ENCODE measurements around the gene OR4D1. TPM values are rescaled to one million over a fixed set of nuclear protein-coding genes. Genes with fewer than 3 reads are reported as not detected.

Gene OR4D1
- total RNA-seq, 1 experiment from 2014 or later, result 0.03 TPM

DNA sequence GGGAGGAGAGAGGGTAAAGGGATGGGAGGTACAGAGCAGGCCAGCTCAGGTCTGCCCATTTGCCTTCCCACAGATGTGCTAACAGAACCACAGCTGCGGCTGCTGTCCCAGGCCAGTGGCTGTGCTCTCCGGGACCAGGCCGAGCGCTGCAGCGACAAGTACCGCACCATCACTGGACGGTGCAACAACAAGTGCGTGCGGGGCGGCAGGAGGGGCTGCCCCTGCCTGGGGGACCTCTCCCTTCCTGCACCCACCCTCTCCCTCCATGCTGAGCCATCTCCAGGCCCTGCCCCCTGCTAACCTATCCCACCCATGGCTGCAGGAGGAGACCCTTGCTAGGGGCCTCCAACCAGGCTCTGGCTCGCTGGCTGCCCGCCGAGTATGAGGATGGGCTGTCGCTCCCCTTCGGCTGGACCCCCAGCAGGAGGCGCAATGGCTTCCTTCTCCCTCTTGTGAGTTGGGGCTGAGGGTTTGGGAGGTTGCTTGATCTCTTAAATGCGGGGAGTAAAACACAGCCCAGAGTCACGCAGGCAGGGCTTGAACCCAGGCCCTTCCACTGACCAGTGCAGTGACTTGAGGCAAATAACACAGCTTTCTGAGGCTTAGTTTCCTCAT lies 45.6 kb downstream of the OR4D1 start:
- Histone ChIP-seq H3K27me3 (ENCODE audit: control insufficient read depth, insufficient read depth, low read length) (no peaks in the 10 kb centered on the region; the same call in 1 of the 2 replicates), H3K36me3 (replicated peaks; ENCODE audit: control insufficient read depth, insufficient read depth, low read length) (no peaks in the 10 kb centered on the region), H3K4me3 (ENCODE audit: insufficient read depth, low read depth, low read length) (no peak overlapping the region)
- peak; percentile 84 for DNase-seq

DNA sequence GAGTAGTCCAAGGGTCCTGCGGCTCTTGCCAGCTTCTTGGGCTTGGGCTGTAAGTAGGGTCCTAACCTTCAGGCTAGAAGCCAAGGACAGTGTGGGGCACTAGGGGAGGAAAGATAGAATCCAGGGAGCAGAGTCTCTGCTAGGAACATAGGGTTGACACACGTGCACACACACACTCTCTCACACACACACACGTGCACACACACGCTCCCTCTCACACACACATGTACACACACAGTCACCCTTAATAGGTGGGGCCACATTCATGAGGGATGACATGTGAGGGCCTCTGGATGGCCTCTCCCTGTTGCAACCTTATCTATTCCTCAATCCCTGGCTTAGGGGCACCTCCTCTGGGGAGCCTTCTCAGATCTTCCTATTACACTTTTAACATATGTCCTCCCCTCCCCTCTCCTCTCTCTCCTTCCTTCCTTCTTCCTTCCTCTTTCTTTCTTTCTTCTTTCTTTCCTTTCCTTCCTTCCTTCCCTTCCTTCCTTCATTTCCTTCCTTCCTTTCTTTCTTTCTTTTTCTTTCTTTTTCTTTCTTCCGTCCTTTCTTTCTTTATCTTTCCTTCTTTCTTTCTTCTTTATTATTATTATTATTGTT lies 47.4 kb downstream of the OR4D1 start:
- Histone ChIP-seq H3K36me3 (replicated peaks; ENCODE audit: control insufficient read depth, insufficient read depth, low read length) (no peaks in the 10 kb centered on the region), H3K27me3 (ENCODE audit: control insufficient read depth, insufficient read depth, low read length) (peaks cover 2% of the 10 kb centered on the region; the same call in 1 of the 2 replicates), H3K4me3 (ENCODE audit: insufficient read depth, low read depth, low read length) (no peak overlapping the region)
- no peak for DNase-seq

DNA sequence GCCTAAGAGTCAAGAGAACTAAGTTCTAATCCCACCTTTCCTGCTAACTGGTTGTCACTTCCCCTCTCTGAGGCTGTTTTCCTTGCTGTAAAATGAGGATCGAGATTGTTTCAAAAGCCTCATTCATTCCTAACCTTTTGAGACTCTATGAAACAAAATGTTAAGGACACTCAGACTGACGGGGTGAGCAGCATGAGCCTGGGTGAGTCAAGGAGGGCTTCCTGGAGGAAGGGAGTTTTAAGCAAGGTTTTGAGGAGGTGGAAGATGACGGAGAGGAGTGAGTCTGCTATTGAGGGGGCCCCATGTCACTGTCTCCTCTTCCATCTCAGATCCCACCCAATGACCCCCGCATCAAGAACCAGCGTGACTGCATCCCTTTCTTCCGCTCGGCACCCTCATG lies 48.4 kb downstream of the OR4D1 start:
- Histone ChIP-seq H3K36me3 (replicated peaks; ENCODE audit: control insufficient read depth, insufficient read depth, low read length) (no peaks in the 10 kb centered on the region), H3K27me3 (ENCODE audit: control insufficient read depth, insufficient read depth, low read length) (peaks cover 2% of the 10 kb centered on the region; the same call in 1 of the 2 replicates), H3K4me3 (ENCODE audit: insufficient read depth, low read depth, low read length) (no peak overlapping the region)
- no peak for DNase-seq

DNA sequence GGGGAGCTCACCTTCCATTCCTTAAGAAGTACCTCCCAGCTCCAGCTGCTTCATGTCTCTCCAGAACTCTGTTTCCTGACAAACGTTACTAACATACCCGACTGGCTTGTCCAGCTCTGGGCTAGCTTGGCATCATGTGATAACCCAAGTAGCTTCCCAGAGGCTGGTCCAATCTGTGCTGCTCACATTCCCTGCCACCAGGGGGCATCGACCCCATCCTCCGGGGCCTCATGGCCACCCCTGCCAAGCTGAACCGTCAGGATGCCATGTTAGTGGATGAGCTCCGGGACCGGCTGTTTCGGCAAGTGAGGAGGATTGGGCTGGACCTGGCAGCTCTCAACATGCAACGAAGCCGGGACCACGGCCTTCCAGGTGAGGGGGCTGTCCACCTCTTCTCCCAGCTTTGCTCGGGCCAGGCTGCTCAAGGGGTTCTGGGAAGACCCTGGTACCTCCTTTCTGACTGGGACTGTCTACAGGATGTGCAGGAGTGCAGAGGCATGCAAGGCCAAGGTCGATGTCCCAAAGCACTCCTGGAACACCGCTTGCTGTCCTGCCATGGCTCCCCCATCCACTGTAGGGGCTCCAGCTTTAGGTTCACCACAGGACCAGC lies 51.9 kb downstream of the OR4D1 start:
- Histone ChIP-seq H3K36me3 (replicated peaks; ENCODE audit: control insufficient read depth, insufficient read depth, low read length) (no peaks in the 10 kb centered on the region), H3K4me3 (ENCODE audit: insufficient read depth, low read depth, low read length) (no peak overlapping the region), H3K27me3 (ENCODE audit: control insufficient read depth, insufficient read depth, low read length) (peaks cover 2% of the 10 kb centered on the region; the same call in 1 of the 2 replicates)
- DNase-seq, result peak; percentile 89

DNA sequence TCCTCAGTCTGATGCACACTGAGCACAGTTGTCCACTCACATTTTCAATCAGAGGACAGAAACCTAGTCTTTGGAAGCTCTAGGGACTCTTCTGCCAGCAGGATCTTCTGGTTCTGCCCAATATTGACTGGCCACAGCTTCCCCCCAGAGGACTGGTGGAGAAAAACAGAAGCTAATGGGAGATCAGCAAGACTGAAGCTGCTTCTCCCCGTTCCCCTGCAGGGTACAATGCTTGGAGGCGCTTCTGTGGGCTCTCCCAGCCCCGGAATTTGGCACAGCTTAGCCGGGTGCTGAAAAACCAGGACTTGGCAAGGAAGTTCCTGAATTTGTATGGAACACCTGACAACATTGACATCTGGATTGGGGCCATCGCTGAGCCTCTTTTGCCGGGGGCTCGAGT lies 54.7 kb downstream of the OR4D1 start:
- Histone ChIP-seq H3K36me3 (replicated peaks; ENCODE audit: control insufficient read depth, insufficient read depth, low read length) (peaks cover 2% of the 10 kb centered on the region), H3K27me3 (ENCODE audit: control insufficient read depth, insufficient read depth, low read length) (peaks cover 2% of the 10 kb centered on the region; the same call in 1 of the 2 replicates), H3K4me3 (ENCODE audit: insufficient read depth, low read depth, low read length) (no peak overlapping the region)
- peak; percentile 51 for DNase-seq

DNA sequence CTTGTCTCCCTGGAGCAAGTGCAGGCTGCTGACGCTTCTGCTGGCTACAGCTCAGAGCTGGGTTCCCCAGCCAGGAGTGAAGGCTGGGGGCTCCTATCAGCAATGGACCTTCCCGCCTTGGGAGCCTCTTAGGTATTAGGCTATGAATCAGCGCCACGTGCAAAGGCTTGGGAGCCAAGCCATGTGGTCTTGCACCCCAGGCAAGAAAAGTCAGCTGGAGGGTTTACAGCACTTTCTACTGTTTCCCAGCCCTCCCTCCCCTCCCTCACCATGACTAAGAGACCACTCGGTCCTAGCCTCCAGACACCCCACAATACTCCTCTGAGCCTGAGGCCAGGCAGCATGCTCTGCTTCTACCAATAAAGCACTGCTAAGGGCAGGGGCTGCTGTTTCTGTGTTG lies 56.6 kb downstream of the OR4D1 start:
- no peak overlapping the region for H3K4me3 ChIP-seq (ENCODE audit: insufficient read depth, low read depth, low read length)

DNA sequence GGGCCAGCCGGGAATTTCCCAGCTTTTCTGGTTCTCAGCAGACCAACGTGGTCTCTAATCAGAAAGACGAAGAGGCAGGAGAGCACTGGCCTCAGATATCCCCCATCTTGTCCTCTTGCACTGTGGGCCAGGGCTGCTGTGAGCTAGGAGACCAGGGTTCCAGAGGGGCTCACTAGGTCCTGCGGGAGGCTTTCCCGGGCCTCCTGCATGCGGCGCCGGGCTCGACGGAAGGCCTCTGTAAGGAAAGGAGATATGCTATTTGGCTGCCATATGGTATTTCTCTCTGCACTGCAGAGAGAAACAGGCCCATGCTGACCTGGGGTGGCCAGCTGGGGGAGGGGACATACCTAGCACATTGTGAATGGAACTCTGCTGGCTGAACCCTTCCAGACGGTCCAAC lies 57.8 kb downstream of the OR4D1 start:
- no peaks in the 10 kb centered on the region; the same call in 1 of the 2 replicates for H3K27me3 ChIP-seq (ENCODE audit: control insufficient read depth, insufficient read depth, low read length)
- H3K4me3 ChIP-seq (ENCODE audit: insufficient read depth, low read depth, low read length), result no peak overlapping the region
- peaks cover 9% of the 10 kb centered on the region for H3K36me3 ChIP-seq (replicated peaks; ENCODE audit: control insufficient read depth, insufficient read depth, low read length)
- peak; percentile 17 for DNase-seq

More for the DNA sequence above, 56.6 kb downstream of the OR4D1 start:
- H3K36me3 ChIP-seq (replicated peaks; ENCODE audit: control insufficient read depth, insufficient read depth, low read length), result peaks cover 7% of the 10 kb centered on the region
- no peak for DNase-seq
- peaks cover 2% of the 10 kb centered on the region; the same call in 1 of the 2 replicates for H3K27me3 ChIP-seq (ENCODE audit: control insufficient read depth, insufficient read depth, low read length)

DNA sequence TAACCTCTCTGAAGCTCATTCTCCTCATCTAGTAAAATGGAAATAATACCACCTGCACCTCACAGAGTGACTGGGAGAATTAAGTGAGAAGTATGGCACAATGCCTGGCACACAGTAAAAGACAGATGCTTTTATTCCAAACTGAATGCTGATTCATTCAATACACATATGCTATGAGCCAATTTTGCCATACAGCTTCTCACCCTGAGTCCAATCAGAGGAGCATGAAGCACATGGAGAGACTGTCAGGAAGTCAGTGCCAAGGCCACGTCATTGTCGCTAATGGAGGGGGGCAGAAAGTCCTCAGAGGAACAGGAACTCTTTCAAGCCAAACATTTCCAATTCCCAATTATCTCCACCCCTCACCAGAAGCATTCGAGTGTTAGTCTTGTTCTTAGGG lies 59.3 kb downstream of the OR4D1 start:
- no peak for DNase-seq
- no peak overlapping the region for H3K4me3 ChIP-seq (ENCODE audit: insufficient read depth, low read depth, low read length)
- peaks cover 10% of the 10 kb centered on the region for H3K36me3 ChIP-seq (replicated peaks; ENCODE audit: control insufficient read depth, insufficient read depth, low read length)
- H3K27me3 ChIP-seq (ENCODE audit: control insufficient read depth, insufficient read depth, low read length), result no peaks in the 10 kb centered on the region

DNA sequence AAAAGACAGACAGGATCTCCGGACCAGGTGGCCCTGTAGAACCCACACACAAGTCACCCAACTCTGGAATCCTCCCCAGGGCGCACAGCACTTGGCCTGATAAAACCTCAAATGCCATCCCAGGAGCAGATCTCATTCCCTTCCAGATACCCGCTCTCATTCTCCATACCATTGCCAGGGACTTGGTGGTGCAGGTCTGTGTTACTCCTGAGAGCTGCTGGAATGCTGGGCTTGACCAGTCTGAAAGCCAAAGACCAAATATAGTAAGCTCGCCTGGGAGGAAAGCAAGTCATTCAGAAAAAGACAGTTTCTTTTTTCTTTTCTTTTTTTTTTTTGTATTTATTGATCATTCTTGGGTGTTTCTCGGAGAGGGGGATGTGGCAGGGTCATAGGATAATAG lies 60.2 kb downstream of the OR4D1 start:
- Histone ChIP-seq H3K4me3 (ENCODE audit: insufficient read depth, low read depth, low read length) (no peak overlapping the region), H3K36me3 (replicated peaks; ENCODE audit: control insufficient read depth, insufficient read depth, low read length) (peaks cover 10% of the 10 kb centered on the region), H3K27me3 (ENCODE audit: control insufficient read depth, insufficient read depth, low read length) (no peaks in the 10 kb centered on the region)
- no peak for DNase-seq

Other genes with a start within 250 kb of the OR4D1 start
- 8.1 and 13.9 TPM in 2 replicates for gene CUEDC1, start 193.0 kb upstream of the OR4D1 start, total RNA-seq (2014; rRNA removed; shearing (Covaris generic))
- 48.2 and 66.1 TPM in 2 replicates for gene VEZF1, start 160.1 kb upstream of the OR4D1 start, total RNA-seq (2014; rRNA removed; shearing (Covaris generic))
- 326 and 341 TPM in 2 replicates for gene SRSF1, start 141.1 kb upstream of the OR4D1 start, total RNA-seq (2014; rRNA removed; shearing (Covaris generic))
- gene DYNLL2, start 65.0 kb upstream of the OR4D1 start, total RNA-seq (2014; rRNA removed; shearing (Covaris generic)), result 10.2 and 10.5 TPM in 2 replicates
- not detected in 2 replicates for gene OR4D2, start 18.6 kb downstream of the OR4D1 start, total RNA-seq (2014; rRNA removed; shearing (Covaris generic))
- gene EPX, start 44.3 kb downstream of the OR4D1 start, total RNA-seq (2014; rRNA removed; shearing (Covaris generic)), result not detected in 2 replicates
- gene MKS1, start 70.9 kb downstream of the OR4D1 start, total RNA-seq (2014; rRNA removed; shearing (Covaris generic)), result 26.8 and 28.3 TPM in 2 replicates
- not detected in 2 replicates for gene LPO, start 90.2 kb downstream of the OR4D1 start, total RNA-seq (2014; rRNA removed; shearing (Covaris generic))
- not detected in 2 replicates for gene MPO, start 132.6 kb downstream of the OR4D1 start, total RNA-seq (2014; rRNA removed; shearing (Covaris generic))
- 4.2 and 11.6 TPM in 2 replicates for gene TSPOAP1, start 180.4 kb downstream of the OR4D1 start, total RNA-seq (2014; rRNA removed; shearing (Covaris generic))
- 88.8 and 91.6 TPM in 2 replicates for gene SUPT4H1, start 203.8 kb downstream of the OR4D1 start, total RNA-seq (2014; rRNA removed; shearing (Covaris generic))

Data from H7 (cell line).